Panc1 (cell line): Measurements from ENCODE around the gene PRLR. TPM values are rescaled to one million over a fixed set of nuclear protein-coding genes. Genes with fewer than 3 reads are reported as not detected.
"Not testable (repeated sequence)": the region's sequence is repeated elsewhere in the genome, so short reads cannot be mapped to it uniquely, and the experiment has no call there.

Experiments
- ATAC-seq: fragments of 200-7000 bp; cut with Tn5 transposase; 2 replicates; pipeline ENCODE4 v1.9.1; 2020; ENCODE audit warnings: mild to moderate bottlenecking, moderate library complexity
- BruUV-seq: library from RNA; stranded (reverse); fragments of 400-500 nt; replicated peaks from 2 replicates; lab custom pipeline; 2021; lab: Mats Ljungman, UMichigan
- CTCF ChIA-PET: fragments of 300-600 bp; sonication (Branson Sonifier 250); formaldehyde crosslinking; loops from one replicate; lab custom pipeline; 2022; ENCODE audit warnings: antibody characterized with exemption; lab: Charles Lee
- POLR2A ChIA-PET: fragments of 300-600 bp; sonication (Branson Sonifier 250); formaldehyde crosslinking; loops from one replicate; lab custom pipeline; 2022; ENCODE audit warnings: antibody characterized with exemption; lab: Charles Lee
- DNase-seq: peaks from one replicate; pipeline ENCODE4 v3.0.0-alpha.2; 2010; ENCODE audit warnings: low read depth, low spot score
- H3K27ac ChIP-seq: 2 replicates; pipeline ENCODE4 v1.5.1; 2011; ENCODE audit warnings: mild to moderate bottlenecking, low read length, inconsistent platforms
- H3K27me3 ChIP-seq: fragments of 200-500 bp; sonication (Bioruptor generic); 2 replicates; pipeline ENCODE4 v1.6.0; 2014; ENCODE audit warnings: low read length, inconsistent platforms; ENCODE audit not compliant: control insufficient read depth, insufficient read depth
- H3K36me3 ChIP-seq: fragments of 200-500 bp; sonication (Bioruptor generic); 2 replicates; pipeline ENCODE4 v1.5.1; 2014; ENCODE audit warnings: inconsistent platforms, mild to moderate bottlenecking, low read length, moderate library complexity; ENCODE audit not compliant: control insufficient read depth, insufficient read depth
- H3K4me1 ChIP-seq: 2 replicates; pipeline ENCODE4 v1.5.1; 2011; ENCODE audit warnings: inconsistent platforms, mild to moderate bottlenecking, low read length, moderate library complexity; ENCODE audit not compliant: control insufficient read depth, insufficient read depth
- H3K4me3 ChIP-seq, 2 experiments: 2 replicates each; pipeline ENCODE4 v1.5.1; 2011 to 2012; ENCODE audit warnings: low read depth in 2 of 2, low read length in 2 of 2, mild to moderate bottlenecking in 2 of 2, inconsistent platforms in 1 of 2, moderate library complexity in 1 of 2
- H3K9me3 ChIP-seq: fragments of 200-500 bp; sonication (Bioruptor generic); 2 replicates; pipeline ENCODE4 v1.5.1; 2014; ENCODE audit warnings: low read depth, mild to moderate bottlenecking, inconsistent platforms, low read length, moderate library complexity; ENCODE audit not compliant: control insufficient read depth, insufficient read depth
- POLR2AphosphoS5 ChIP-seq: IDR thresholded peaks from 2 replicates; pipeline ENCODE4 v1.6.1; 2012; ENCODE audit warnings: mild to moderate bottlenecking, low read depth, low read length, moderate library complexity
- SIN3A ChIP-seq: IDR thresholded peaks from 2 replicates; pipeline ENCODE4 v1.6.1; 2012; ENCODE audit warnings: low read depth, mild to moderate bottlenecking, low read length, moderate library complexity, borderline replicate concordance; ENCODE audit not compliant: insufficient read depth
- TCF7L2 ChIP-seq: IDR thresholded peaks from 2 replicates; pipeline ENCODE4 v1.6.1; 2011; ENCODE audit warnings: mild to moderate bottlenecking, low read depth, low read length, inconsistent platforms
- in situ Hi-C: cut with HindIII; loops from 2 replicates; pipeline ENCODE4 v1.10.0; 2016; ENCODE audit warnings: low sequenced_read_pairs, low pct_unique_long_range_greater_than_20kb
- intact Hi-C: fragments of 100-400 bp; cut with micrococcal nuclease; formaldehyde crosslinking; loops from one replicate; pipeline ENCODE4 v1.10.0; 2022; ENCODE audit not compliant: unreplicated experiment
- total RNA-seq: library from RNA; stranded (reverse); gene quantifications from one replicate; pipeline ENCODE4 v1.2.1, GENCODE V29; 2021; ENCODE audit not compliant: unreplicated experiment
- TF ChIP-seq, protein P1 (sequence below), 2 experiments: IDR thresholded peaks; 2 replicates each; pipeline ENCODE4 v1.6.1; 2011 to 2012; ENCODE audit warnings: low read depth in 2 of 2, control low read depth in 1 of 2, low read length in 1 of 2, mild to moderate bottlenecking in 1 of 2, moderate library complexity in 1 of 2; ENCODE audit not compliant: insufficient read depth in 1 of 2
- TF ChIP-seq, protein P2 (sequence below): fragments of 450-650 bp; IDR thresholded peaks from 2 replicates; pipeline ENCODE4 v1.5.1; 2017; ENCODE audit warnings: mild to moderate bottlenecking

Gene PRLR
- total RNA-seq, 1 experiment from 2014 or later, result 0.46 TPM

- in situ Hi-C loops (no loop called here), intact Hi-C loops (no loop called here)
- Histone ChIP-seq H3K27ac (no peak overlapping the region), H3K27me3 (no peaks in the 10 kb centered on the region), H3K4me1 (no peaks in the 10 kb centered on the region), H3K4me3 (no peak overlapping the region), H3K9me3 (no peaks in the 10 kb centered on the region), H3K36me3 (no peaks in the 10 kb centered on the region)
- ChIA-PET POLR2A (no interaction called here), CTCF (no interaction called here)
- no peak for ATAC-seq
- no peak for TF ChIP-seq POLR2AphosphoS5
- no peak for TF ChIP-seq SIN3A
- no peak for TF ChIP-seq TCF7L2
- TF ChIP-seq, protein P1, sequence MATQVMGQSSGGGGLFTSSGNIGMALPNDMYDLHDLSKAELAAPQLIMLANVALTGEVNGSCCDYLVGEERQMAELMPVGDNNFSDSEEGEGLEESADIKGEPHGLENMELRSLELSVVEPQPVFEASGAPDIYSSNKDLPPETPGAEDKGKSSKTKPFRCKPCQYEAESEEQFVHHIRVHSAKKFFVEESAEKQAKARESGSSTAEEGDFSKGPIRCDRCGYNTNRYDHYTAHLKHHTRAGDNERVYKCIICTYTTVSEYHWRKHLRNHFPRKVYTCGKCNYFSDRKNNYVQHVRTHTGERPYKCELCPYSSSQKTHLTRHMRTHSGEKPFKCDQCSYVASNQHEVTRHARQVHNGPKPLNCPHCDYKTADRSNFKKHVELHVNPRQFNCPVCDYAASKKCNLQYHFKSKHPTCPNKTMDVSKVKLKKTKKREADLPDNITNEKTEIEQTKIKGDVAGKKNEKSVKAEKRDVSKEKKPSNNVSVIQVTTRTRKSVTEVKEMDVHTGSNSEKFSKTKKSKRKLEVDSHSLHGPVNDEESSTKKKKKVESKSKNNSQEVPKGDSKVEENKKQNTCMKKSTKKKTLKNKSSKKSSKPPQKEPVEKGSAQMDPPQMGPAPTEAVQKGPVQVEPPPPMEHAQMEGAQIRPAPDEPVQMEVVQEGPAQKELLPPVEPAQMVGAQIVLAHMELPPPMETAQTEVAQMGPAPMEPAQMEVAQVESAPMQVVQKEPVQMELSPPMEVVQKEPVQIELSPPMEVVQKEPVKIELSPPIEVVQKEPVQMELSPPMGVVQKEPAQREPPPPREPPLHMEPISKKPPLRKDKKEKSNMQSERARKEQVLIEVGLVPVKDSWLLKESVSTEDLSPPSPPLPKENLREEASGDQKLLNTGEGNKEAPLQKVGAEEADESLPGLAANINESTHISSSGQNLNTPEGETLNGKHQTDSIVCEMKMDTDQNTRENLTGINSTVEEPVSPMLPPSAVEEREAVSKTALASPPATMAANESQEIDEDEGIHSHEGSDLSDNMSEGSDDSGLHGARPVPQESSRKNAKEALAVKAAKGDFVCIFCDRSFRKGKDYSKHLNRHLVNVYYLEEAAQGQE (IDR thresholded peaks at IDR 0.05; ENCODE audit: insufficient read depth in 1 of 2, low read depth in 2 of 2, low read length in 1 of 2), result no peak
- TF ChIP-seq, protein P2, sequence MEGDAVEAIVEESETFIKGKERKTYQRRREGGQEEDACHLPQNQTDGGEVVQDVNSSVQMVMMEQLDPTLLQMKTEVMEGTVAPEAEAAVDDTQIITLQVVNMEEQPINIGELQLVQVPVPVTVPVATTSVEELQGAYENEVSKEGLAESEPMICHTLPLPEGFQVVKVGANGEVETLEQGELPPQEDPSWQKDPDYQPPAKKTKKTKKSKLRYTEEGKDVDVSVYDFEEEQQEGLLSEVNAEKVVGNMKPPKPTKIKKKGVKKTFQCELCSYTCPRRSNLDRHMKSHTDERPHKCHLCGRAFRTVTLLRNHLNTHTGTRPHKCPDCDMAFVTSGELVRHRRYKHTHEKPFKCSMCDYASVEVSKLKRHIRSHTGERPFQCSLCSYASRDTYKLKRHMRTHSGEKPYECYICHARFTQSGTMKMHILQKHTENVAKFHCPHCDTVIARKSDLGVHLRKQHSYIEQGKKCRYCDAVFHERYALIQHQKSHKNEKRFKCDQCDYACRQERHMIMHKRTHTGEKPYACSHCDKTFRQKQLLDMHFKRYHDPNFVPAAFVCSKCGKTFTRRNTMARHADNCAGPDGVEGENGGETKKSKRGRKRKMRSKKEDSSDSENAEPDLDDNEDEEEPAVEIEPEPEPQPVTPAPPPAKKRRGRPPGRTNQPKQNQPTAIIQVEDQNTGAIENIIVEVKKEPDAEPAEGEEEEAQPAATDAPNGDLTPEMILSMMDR, result no peak
- BruUV-seq, result no TSS peak
- DNase-seq, result no peak
These were observed 16.8 kb upstream of the PRLR start for GRCh38 chr5:35246900-35247647.

DNA sequence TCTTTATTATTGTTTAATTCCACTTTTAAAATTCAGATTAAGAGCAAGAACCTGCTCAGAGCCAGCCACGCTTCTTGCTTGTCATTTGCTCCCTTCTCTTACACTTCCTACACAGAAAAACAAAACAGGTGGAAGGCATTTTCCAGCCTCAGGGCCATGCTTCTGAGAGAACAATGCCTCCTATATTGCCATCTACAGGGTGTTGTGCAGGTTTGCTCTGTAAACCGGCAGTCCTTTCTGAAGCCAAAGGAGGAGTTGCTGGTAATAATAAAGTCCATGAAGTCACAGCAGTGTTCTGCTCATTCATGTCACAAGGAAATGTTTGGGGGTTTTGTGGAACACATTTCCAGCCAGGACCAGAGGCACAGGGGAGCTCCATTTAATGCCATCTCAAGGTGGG lies 16.1 kb upstream of the PRLR start:
- ChIA-PET POLR2A (no interaction called here), CTCF (no interaction called here)
- DNase-seq (no peak), ATAC-seq (no peak)
- H3K36me3 ChIP-seq, result no peaks in the 10 kb centered on the region
- in situ Hi-C loops, result no loop called here
- H3K27ac ChIP-seq, result no peak overlapping the region
- no peak for TF ChIP-seq SIN3A
- TF ChIP-seq, protein P1 (IDR thresholded peaks at IDR 0.05; ENCODE audit: insufficient read depth in 1 of 2, low read depth in 2 of 2, low read length in 1 of 2), result no peak
- TF ChIP-seq POLR2AphosphoS5, result no peak
- TF ChIP-seq, protein P2, result no peak
- no peak for TF ChIP-seq TCF7L2
- H3K4me3 ChIP-seq, result no peak overlapping the region
- no peaks in the 10 kb centered on the region for H3K27me3 ChIP-seq
- intact Hi-C loops, result no loop called here
- BruUV-seq, result no TSS peak
- H3K4me1 ChIP-seq, result no peaks in the 10 kb centered on the region
- H3K9me3 ChIP-seq, result no peaks in the 10 kb centered on the region

GRCh38 chr5:35245371-35245770 lies 15.1 kb upstream of the PRLR start:
- DNase-seq, H3K36me3 ChIP-seq, H3K4me1 ChIP-seq, POLR2A ChIA-PET, CTCF ChIA-PET, H3K9me3 ChIP-seq, ATAC-seq, H3K4me3 ChIP-seq, H3K27ac ChIP-seq, in situ Hi-C loops, BruUV-seq, intact Hi-C loops, H3K27me3 ChIP-seq: not testable (repeated sequence)
